ENCODE data around the gene TF.
"Not testable (repeated sequence)": the region's sequence is repeated elsewhere in the genome, so short reads cannot be mapped to it uniquely, and the experiment has no call there.

The TF gene

GRCh38 chr3:133763797-133764683, 17.8 kb downstream of the TF start:
- no peak for DNase-seq (ENCODE audit: low spot score)

GRCh38 chr3:133765256-133765655, 19.1 kb downstream of the TF start:
- no peak for DNase-seq (ENCODE audit: low spot score)

- DNase-seq (ENCODE audit: low spot score): no peak
These were observed 21.4 kb downstream of the TF start for GRCh38 chr3:133767607-133768006.

DNA sequence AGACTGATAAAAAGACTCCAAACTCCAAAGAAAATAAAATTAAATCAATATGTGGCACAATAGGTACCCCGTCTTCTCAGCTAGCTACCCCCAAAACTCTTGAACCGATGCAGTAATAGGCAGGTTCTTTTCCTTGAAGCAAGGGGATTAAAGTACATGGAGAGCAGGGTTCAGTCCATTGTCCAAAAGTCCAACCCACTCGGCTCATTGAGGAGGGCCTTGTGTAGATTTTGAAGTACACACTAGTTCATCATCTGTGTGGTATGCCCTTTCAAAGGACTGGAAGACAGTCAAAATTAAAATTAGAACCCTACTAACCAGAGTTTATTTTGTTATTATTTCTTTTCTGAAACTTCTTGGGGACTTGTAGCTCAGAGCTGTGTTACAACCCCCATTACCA, 23.3 kb downstream of the TF start:
- no peak for DNase-seq (ENCODE audit: low spot score)

DNA sequence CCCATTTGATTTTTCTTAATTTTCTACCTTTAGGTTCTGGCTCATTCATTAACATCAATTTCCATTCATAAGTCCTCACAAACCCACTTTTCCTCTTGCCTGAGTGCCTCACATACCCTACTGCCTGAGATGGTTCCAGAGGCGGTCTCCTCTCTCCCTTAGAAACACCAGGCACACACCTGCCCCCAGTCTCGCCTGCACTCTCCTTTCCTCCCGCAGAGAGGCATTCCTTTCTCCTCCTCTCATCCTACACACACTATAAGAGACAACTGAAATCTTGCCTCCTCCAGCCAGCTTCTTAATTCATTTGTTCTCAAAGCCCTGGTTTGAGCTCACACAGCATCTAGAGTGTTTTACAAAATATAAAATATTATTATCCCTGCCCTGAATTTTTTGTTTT, 27.5 kb downstream of the TF start:
- DNase-seq (ENCODE audit: low spot score): no peak

DNA sequence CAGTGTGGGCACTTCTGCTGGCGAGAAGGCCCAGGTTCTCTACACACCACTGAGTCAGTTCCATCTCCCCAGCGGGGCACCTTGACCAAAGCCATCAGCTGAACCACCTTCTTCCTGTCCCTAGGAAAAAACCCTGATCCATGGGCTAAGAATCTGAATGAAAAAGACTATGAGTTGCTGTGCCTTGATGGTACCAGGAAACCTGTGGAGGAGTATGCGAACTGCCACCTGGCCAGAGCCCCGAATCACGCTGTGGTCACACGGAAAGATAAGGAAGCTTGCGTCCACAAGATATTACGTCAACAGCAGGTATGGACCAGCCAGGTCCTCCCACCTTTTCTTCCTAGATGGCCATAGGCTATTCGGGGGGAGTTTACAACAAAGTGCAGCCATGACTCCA, 29.1 kb downstream of the TF start:
- DNase-seq (ENCODE audit: low spot score): no peak

DNA sequence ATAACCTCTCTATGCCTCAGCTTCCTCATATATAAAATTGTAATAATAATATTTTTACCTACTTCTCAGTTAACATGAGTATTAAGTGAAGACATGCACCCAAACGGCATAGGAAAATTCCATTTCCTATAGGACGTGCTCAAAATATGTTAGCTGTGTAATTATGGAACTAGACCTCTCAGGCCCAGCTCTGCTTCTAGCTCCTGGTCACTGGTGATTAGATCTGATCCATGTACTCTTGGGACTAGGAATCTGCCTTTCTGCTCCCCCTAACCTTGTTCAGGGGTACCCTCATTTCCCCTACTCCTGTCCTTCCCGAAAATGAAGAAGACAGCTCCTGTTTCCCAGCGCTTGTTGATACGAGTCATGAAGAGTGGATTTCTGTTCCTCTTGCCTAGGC, 29.6 kb downstream of the TF start:
- DNase-seq (ENCODE audit: low spot score): no peak

DNA sequence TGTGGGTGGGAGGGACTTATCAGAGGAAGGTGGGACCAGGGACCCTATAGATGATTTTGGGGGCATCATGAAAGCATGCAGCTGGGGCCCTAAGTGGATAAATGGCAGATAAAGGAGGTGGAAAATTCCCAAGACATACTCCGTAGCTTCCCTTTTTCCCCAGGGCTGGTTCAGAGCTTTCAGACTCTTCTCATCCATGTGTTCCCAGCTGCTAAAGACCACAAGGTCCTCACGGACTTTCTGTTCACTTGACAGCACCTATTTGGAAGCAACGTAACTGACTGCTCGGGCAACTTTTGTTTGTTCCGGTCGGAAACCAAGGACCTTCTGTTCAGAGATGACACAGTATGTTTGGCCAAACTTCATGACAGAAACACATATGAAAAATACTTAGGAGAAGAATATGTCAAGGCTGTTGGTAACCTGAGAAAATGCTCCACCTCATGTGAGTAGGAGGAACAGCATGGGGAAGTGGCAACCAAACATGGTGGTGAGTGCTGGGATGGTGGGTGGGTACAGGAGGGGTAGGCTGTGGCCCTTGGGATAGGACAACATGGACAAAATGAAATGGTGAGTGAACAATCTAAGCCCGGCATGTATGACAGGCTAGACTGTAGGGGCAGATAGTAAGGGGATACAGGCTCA, 30.7 kb downstream of the TF start:
- no peak for DNase-seq (ENCODE audit: low spot score)

DNA sequence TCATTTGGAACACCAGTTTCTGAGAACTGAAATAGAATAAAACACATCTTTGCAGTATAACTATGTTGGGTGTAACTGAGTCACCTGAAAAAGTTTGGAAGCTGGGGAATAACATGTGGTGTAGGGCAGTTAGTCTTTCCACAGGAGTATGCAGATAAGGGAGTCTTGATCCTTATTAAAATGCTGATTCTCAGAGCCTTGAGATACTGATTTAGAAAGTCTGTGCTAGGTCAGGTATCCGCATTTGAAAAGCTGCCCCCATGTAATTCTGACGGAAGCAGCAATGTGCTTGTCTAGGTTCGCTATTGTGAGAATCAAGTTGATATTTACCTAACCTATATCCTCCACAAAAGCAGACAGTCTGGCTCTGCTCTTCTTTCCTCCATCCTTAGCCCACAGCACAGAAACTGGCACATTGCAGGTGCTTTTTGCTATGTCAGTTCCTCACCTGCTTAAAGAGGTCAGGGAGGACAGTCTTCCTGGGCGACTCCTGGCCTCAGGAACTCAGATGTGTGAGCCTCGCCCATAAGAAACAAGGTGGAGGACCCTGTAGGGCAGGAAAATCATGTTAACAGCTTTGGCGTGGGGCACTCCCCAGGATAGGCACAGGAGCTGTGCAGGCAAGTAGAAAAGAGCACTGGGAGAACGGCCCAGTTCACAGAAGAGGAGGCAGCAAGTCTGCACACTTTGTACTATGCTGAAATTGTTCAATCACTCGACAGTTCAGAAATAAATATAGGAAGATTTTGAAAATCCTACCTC, 31.8 kb downstream of the TF start:
- no peak for DNase-seq (ENCODE audit: low spot score)

- no peak for DNase-seq (ENCODE audit: low spot score)
These were observed 33.5 kb downstream of the TF start for GRCh38 chr3:133779626-133780203.

DNA sequence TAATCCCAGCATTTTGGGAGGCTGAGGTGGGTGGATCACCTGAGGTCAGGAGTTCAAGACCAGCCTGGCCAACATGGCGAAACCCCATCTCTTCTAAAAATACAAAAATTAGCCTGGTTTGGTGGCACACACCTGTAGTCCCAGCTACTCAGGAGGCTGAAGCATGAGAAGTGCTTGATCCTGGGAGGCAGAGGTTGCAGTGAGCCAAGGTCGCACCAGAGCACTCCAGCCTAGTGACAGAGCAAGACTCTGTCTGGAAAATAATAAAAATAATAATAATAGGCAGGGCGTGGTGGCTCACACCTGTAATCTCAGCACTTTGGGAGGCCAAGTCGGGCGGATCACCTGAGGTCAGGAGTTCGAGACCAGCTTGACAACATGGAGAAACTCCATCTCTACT, 34.6 kb downstream of the TF start:
- DNase-seq (ENCODE audit: low spot score): not testable (repeated sequence)

GRCh38 chr3:133781570-133781969, 35.4 kb downstream of the TF start:
- DNase-seq (ENCODE audit: low spot score): no peak

DNA sequence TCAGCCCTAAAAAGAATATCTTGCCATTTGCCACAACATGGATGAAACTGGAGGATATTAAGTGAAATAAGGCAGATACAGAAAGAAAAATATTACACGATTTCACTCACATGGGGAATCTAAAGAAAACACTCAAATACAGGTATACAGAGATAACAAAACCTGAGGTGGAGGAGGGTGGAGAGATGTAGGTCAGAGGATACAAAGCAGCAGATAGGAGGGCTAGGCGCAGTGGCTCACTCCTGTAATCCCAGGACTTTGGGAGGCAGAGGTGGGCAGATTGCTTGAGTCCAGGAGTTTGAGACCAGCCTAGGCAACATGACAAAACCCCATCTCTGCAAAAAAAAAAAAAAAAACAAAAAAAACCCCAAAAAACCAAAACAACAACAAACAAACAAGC, 36.3 kb downstream of the TF start:
- no peak for DNase-seq (ENCODE audit: low spot score)

- DNase-seq (ENCODE audit: low spot score): no peak
These were observed 37.6 kb downstream of the TF start for GRCh38 chr3:133783762-133784161.

DNA sequence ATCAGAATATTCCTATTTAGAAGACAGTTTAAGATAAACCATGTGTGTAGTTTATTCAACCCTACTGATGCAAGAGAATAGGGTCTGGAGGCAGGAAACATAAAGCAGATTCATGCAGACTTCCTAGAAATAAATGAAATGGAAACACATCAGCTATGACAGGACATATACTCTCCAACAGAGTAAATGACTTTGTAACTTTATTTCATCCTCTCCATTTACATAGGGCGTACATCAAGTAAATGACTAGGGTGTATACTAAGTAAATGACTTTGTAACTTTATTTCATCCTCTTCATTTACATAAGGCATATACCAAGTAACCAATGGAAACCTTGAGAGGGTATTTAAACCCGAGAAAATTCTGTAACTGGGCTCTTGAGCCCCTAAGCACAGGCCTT, 41.8 kb downstream of the TF start:
- no peak for DNase-seq (ENCODE audit: low spot score)

DNA sequence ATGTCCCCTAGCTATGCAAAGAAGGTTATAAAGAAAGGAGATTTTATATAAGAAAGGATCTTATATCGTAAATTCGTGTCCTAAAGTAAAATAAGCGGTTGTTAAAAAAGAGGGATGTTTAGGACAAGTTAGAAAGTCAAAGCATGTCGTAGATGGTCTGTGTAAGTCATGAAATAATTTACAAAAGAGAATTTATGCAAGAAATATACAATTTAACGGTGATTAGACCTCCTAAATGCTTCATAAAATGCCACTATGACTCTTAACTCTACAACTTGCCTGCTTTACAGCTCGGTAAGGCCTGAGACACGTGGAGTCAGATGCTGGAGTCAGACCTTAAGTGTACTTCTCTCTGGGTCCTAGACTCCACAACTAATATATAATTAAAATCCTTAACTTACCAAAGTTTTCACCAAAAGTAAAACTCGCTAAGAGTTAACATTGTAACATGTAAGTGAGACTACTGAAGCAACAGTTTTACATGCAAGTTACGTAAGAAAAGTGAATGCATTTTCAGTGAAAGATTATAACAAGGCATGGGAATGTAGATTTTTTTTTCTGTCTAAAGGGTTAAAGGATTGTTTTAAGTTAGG, 46.1 kb downstream of the TF start:
- peak; percentile 9 for DNase-seq (ENCODE audit: low spot score)

GRCh38 chr3:133797396-133798105, 51.4 kb downstream of the TF start:
- DNase-seq (ENCODE audit: low spot score): no peak

GRCh38 chr3:133799794-133800585, 53.8 kb downstream of the TF start:
- no peak for DNase-seq (ENCODE audit: low spot score)

- no peak for DNase-seq (ENCODE audit: low spot score)
These were observed 57.3 kb downstream of the TF start for GRCh38 chr3:133803469-133803868.

DNA sequence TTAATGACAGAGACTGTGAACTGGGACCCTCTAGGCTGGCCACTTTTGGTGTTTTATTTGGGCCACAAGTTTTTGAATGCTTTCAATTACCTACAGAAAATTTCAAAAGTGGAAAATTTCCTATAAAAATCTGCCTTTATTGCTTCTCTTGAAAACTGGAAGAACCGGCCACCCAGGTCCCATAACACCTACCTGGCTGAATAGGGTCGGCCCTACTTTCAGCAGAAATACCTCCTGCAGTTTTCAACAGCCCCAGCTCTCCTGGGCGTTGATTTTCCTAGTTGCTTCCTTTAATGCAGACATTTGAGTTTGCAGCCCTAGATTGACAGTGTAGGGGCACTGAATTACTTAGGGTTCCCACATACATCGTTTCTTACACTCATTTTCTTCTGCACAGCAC, 58.7 kb downstream of the TF start:
- no peak for DNase-seq (ENCODE audit: low spot score)

All from SK-N-DZ (cell line).